HG03196 (cell line): ENCODE results near the gene PRAF2.

Experiments
- ATAC-seq: cut with Tn5 transposase; IDR thresholded peaks from one replicate; pipeline ENCODE4 v1.9.1; 2021; ENCODE audit not compliant: unreplicated experiment

The PRAF2 gene

DNA sequence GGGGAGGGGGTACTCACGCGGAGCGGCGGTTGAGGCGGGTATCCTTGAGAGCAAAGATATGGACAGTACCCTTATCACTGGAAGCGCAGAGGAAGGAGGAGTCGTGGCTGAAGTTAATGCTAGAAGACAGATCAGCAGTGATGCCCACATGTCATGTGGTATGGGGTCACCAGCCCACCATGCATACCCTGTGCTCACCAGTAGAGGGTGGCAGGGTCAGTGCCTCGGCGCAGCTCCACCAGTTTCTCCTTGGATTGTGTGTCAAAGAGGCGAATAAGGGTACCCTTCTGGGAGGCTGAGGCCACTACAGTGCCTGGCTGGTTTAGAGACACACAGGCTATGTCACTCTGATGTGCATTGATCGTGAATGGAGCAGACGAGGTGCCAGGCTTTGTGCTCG, 1.5 kb upstream of the PRAF2 start:
- ATAC-seq = no peak

DNA sequence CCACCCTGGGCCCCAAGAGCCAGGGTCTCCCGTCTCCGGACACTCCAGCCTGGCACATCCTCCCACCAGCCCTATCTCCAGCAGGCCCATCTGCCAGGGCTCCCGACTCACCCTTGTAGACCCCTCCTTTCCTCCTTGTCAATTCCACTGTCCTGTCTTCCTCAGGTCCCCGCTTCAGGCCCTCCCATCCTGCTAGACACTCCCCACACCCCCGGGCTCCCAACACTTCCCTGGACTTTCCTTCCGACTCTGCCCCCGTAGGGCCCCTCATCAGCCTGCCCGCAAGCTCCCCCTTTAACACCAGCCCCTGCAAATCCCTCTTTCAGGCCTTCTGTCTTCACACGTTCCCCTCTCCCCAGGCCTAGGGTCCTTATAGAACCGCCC, 1.1 kb downstream of the PRAF2 start:
- no peak for ATAC-seq

DNA sequence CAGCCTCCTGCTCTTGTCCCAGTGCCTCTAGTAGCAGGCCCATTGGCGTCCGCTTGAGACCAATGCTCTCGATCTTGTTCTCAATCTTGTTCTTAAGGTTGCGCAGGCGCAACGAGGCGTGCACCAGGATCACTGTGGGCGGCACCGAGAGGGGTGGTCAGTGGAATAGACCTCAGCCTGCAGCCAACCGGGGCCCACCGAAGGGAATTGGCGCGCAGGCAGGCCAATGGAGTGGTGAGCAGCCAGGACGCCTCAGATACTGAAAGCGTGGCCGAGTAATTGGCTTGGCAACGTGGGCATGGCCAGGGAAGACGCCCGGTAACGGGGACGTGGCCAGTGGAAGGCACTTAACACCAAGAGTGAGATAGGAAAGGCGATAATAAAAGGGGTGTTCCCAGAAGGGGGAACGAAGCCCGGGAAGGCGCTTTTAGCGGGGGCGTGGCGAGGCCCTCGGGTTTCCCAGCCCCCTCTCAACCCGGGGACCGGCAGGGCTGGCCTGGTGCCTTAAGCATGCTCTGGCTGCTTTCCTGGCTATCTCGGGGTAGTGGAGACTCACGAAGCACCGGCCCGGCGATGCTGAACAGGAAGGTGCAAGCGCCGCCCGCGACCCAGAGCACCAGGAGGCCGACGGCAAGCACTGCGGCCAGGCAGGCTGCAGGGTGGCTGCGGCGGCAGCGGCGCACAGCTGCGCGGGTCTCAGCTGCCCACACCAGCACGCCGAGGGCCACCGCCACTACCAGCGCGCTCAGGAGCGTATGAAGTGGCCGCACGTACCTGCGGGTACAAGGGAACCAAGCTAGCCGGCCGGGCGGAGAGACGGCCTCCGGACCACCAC, 1.7 kb downstream of the PRAF2 start:
- no peak for ATAC-seq

DNA sequence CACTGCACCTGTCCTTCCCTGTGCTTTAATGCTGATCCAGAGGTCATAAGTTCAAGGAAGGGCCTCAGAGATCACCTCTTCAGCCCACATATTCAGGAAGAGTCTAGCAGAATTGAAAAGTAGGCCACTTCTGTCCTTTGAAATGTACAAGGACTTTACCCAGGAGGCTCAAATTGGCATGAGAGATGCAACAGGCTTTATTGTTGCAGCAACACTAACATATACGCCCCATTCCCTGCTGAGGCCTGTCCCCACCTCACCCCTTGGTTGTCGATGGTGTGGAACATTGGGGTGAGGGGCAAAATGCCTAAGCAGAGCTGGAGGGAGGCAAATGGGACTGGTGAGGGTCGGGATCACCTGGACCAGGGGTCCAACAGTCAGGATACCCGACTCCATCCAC, 2.8 kb downstream of the PRAF2 start:
- ATAC-seq = no peak

DNA sequence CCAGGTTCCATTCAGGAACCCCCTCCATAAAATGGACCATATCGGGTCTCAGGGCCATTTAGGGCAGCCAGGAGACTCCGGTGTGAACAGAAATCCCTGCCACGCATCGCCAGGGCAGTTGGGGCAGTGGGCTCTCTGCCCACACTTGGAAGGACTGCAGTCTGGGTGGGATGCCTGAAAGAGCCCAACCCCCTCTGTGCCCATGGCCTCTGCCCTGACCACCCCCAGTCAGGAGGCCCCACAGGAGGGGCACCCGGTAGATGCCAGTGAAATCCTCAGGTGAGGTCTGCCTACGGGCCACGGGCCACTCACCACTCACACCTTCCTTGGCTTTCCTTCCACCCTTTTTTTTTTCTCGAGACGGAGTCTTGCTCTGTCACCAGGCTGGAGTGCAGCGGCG, 4.8 kb downstream of the PRAF2 start:
- no peak for ATAC-seq

DNA sequence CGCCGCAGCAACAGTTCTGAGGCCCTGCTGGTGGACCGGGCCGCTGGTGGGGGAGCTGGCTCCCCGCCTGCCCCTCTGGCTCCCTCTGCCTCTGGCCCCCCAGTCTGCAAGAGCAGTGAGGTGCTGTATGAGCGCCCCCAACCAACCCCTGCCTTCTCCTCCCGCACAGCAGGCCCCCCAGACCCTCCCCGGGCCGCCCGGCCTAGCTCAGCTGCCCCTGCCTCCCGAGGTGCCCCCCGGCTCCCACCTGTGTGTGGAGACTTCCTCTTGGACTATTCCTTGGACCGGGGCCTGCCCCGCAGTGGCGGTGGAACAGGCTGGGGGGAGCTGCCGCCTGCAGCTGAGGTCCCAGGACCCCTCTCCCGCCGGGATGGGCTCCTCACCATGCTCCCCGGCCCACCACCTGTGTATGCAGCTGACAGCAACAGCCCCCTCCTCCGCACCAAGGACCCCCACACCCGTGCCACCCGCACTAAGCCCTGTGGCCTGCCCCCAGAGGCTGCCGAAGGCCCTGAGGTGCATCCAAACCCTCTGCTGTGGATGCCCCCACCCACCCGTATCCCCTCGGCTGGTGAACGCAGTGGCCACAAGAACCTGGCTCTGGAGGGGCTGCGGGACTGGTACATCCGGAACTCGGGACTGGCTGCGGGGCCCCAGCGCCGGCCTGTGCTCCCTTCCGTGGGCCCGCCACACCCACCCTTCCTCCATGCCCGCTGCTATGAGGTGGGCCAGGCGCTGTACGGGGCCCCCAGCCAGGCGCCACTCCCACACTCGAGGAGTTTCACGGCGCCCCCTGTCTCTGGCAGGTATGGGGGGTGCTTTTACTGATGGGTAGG, 6.3 kb downstream of the PRAF2 start:
- ATAC-seq = no peak

DNA sequence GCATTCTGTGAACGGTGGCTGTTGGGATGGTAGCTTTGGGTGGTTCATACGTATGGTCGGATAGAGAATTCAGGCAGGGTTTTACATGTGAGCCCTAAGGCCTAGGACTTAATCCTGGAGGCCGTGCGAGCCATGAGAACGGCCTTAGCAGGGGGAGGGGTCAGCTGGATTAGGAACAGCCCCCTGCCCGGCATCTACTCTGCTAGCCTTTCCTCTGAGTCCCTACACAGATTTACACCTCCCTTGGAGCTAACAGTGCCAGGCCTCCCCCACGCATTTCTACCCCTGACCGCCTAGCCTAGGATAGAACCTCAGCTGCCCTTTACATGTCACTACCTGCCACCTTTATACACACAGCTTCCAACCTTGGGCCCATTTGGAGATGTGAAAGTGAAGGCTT, 7.1 kb downstream of the PRAF2 start:
- no peak for ATAC-seq

DNA sequence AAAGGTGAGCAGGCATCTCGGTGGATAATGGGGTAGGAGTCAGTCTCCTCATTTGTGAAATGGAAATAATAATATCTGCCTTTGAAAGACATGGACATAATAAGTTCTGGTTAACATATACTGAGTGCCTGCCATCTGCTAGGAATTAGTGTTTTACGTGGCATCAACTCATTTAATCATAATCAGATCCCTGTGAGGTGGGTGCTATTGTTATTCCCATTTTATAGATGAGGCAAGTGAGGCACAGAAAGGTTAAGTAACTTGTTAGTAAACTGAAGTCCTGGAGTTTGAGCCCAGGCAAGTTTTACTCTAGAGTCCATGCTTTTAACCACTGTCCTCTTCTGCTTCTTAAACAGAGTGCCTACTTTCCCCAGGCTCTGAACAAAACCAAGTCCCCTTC, 7.5 kb downstream of the PRAF2 start:
- no peak for ATAC-seq

DNA sequence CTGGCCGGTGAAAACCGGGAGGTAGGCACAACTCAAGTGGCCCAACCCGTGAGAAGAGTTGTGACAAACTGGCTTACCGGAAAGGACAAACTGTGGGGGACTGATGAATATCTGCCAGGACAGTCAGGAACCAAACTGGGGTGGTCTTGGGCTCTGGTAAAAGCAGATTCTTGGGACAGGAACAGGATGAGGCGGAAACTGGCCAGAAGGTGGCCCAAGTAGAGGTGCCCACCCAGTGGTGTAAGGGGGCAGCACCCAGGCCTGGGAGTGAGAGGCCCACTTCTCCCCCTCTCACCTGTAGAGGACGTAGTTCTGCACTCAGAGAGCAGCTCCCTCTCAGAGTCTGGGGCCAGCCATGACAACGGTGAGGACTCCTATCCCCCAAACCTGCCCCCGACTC, 9.1 kb downstream of the PRAF2 start:
- no peak for ATAC-seq

DNA sequence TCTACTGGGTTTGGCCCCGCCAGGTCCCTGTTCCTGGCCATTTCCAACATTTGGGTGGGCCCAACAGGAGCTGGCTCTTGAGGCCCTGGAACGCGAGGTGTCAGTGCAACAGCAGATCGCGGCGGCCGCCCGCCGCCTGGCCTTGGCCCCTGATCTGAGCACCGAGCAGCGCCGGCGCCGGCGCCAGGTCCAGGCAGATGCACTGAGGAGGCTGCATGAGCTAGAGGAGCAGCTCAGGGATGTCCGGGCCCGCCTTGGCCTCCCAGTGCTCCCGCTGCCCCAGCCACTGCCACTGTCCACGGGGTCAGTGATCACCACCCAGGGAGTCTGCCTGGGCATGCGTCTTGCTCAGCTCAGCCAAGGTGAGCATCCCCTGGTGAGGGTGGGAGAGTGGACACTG, 9.5 kb downstream of the PRAF2 start:
- ATAC-seq = no peak

DNA sequence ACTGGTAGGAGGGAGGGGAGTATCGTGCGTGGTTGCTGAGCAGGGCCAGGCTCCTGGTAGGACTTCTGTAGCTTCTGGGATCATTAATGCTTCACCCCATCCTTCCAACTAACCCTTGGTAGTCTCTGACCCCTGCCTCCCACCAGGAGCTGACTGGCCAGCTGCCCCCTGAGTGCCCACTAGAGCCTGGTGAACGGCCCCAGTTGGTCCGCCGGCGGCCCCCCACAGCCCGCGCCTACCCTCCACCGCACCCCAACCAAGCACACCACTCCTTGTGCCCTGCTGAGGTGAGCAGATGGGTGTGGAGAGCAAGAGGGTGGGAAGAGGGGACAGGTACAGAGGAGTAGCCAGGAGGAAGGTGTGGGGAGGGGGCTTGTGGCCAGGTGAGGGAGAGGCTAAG, 10.1 kb downstream of the PRAF2 start:
- ATAC-seq = no peak

DNA sequence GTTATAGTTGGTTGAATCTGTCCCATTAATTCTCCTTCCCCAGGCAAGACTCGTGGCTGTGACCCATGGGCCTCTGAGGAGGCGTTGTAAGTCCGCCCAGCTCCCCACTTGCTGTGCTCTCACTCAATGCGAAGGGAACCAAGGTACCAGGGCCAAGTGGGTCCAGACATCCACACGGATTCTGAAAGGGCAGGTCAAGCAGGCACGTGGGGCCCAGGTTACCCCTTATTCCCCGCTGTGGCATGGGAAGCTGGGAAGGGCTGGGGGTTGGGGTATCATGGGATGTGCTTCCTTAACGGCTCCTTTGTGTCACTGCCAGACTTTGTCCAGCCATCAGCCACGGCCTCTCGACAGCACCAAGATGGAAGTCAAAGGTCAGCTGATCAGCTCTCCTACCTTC, 11.9 kb downstream of the PRAF2 start:
- ATAC-seq = no peak

DNA sequence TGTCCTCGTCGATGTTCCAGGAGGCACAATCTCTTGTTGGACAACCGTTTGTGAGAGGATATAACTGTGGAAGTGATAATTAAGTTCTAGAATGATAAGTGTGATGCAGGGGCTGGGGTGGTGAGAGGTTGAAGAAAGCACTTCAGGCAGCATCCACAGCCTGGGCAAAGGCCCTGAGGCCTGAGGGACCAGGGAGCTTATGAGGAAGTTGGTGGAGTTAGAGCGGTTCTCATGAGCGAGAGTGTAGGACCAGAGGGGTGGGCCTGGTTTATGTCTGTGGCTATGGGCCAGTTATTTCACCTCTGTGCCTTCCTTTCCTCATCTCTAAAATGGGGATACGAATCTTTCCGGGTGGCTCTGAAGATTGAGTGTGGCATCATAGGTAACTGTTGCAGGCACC, 12.3 kb downstream of the PRAF2 start:
- ATAC-seq = no peak

DNA sequence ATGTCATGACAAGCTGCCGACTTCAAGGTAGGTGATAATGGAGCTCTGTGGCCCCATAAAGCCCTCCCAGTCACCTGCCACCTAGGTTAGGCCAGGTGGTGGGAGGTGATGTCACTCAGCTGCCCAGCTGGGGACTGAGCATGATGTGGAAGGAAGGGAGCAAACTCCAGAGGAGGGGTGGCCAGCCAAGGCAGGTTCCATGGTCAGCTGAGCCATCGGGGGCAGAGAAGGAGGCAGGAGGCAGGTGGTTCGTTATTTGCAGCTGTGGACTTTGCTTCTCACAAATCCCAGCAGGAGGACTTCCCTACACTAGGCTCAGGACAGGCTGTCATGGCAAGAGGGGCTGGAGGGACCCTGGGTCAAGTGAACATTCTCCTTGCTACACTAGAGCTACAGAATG, 12.9 kb downstream of the PRAF2 start:
- ATAC-seq = no peak

DNA sequence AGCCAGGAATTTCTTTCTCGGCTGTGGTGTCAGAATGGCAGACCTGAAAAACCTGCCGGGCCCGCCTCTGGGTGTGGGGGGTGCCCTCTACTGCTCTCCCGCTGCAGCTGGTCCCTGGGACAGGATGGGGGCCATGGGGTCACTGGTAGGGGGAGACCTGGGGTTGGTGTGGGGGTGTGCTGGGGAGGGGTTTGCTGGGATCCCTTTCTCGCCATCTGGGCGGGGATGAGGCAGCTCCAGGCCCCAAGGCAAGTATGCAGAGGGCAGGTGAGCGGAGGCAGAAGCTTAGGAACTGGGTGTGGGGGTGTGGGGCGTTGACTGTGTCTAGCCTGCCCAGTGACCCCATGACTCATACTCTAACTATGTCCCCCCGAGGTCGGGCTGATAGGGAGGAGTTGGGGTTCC, 14.1 kb downstream of the PRAF2 start:
- ATAC-seq = no peak

DNA sequence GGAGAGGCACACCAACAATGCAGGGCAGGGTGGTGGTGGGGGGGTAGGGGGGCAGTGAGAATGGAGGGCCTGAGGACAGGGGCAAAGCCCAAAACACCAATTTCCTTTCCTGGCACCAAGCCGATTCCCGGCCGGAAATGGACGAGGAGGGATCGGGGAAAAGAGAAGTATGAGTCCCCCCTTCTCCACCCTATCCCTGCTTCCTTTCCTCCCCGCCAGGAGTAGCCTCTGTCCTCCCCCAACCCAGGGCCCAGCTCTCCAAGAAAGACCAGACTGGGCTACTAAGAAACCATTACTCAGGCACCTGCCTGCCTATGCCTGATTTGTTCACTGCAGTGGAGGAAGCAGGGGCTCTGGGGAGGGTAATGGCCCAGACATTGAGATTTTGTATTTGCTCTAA, 14.6 kb downstream of the PRAF2 start:
- ATAC-seq = no peak

DNA sequence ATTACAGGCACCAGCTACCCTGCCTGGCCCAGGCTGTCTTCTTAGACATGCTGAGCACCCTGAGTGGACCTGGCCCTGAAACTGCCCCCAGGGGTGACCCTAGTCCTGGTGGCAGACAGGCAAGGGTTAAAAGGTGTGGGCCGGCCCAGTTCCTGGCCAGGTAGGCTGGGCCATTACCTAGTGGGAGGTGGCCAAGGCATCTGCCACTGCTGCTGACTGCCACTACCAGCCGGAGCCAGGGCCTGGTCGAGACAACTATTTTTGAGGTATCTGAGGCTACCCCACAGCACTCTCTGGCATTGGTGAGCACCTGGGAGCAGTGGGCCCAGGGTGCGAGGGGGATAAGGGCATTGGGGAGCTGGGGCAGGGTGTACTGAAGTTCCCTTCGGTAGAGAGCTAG, 15.0 kb downstream of the PRAF2 start, which contains the start of gene CCDC120:
Gene CCDC120, plus strand, starts transcription at position 206 of the 400 bp plus-strand sequence. CDS start 3,043 bp downstream, outside the sequence.
- no peak for ATAC-seq

DNA sequence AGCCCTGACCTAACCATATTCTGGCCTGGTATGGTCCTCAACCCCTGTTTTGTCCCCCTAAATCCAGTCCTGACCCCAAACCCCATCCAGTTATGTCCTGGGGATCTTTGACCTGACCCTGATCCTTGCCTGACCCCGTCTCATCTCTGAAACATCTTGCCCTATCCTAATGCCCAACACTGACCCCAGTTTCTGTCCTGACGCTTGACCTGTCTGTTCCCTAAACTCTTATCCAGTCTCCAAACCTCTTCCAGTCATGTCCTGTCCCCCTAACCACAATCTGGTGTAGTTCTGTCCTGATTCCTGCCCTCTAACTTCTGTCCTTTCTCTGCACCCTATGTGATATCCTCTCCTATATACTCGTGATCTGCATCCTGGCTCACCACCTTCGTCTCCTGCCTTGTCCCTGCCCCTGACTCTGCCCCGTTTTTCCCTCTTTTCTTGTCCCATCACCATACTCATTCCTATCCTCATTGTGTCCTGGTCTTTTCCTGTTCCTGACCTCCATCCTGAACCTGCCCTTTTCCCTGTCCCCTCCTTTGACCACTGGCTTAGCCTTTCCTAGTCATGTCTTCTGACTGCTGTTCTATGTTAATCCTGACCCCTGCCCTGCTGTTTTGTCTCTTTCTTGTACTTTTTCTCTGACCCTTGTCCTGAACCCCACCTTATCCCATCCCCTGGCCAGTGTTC, 19.6 kb downstream of the PRAF2 start:
- ATAC-seq = no peak

DNA sequence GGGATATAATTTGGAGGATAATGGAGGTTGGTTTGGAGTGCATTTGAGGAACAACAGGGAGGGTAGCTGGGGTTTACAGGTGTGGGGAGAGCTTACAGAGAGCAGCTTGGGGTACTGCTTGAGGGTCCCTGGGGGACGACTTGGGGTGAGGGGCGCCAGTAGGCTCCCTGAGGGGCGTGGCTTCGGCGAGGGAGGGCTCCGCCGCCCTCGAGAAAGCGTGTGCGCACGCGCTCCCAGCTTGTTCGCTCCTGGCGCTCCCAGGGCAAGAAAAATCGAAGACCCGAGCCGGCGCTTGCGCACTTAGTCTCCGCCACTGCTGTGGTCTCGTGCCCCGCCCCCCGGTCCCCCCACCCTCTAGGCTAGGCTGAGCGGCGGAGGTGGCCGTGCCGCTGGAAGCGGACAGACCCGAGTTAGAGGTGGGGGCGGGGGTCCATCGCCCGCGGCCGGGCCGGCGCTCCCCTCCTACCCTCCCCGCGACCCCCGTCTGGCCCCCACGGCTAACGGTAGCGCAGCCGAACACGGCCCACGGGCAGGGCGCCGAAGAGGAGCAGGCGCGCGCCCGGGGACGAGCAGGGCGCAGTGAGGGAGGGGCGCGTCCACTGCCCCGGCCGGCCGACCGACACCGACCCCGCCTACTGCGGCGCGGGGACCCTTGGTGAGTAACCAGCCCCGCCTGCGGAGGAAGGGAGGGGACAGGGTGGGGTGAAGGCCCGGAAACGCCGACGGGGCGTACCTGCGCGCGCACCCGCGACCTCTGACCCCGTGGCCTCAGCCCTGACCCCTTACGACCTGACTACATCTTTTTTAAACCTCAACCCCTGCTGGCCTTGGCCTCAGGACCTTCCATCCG, 20.4 kb downstream of the PRAF2 start:
- ATAC-seq = no peak

DNA sequence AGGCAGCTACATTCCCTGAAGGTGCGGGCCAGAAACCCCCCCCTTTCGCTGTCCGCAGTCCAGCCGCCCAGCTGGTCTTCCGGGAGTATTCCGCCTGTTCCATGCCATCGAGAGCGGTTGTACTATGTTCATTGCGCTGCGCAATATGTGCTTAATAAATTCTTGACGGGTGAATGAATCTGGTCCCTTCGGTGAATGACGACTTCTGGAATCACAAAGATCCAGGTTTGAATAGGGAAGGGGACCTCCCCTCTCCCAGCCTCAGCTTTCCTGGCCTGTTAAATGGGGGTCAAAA, 29.9 kb downstream of the PRAF2 start:
- ATAC-seq = no peak
